Erythroblast (primary cell): ENCODE measurements around the gene HCST.

ENCODE experiments used
- DNase-seq, 2 experiments: peaks; one replicate each; lab custom pipeline; 2025; lab: John Stamatoyannopoulos, UW
- GATA1 ChIP-seq: IDR thresholded peaks from 2 replicates; pipeline ENCODE4 v1.6.1; 2011; ENCODE audit warnings: low read depth, mild to moderate bottlenecking, control low read depth, low read length, moderate library complexity
- POLR2A ChIP-seq: IDR thresholded peaks from 2 replicates; pipeline ENCODE4 v1.6.1; 2011; ENCODE audit warnings: mild to moderate bottlenecking, low read length

HCST gene

GRCh38 chr19:35940839-35941238 is 38.5 kb downstream of the HCST start:
- TF ChIP-seq GATA1 (no peak), POLR2A (no peak)
- DNase-seq = no peak

- TF ChIP-seq GATA1 (no peak), POLR2A (no peak)
- DNase-seq = no peak
These were observed 39.9 kb downstream of the HCST start for GRCh38 chr19:35942235-35942634.

- TF ChIP-seq POLR2A (no peak), GATA1 (no peak)
- DNase-seq = no peak
These were observed 41.3 kb downstream of the HCST start for GRCh38 chr19:35943321-35944301.

- no peak for TF ChIP-seq POLR2A
- no peak for DNase-seq
These were observed 42.2 kb downstream of the HCST start for GRCh38 chr19:35944556-35944955.

- DNase-seq = no peak
These were observed 42.9 kb downstream of the HCST start for GRCh38 chr19:35945121-35945790.

GRCh38 chr19:35946203-35946602 is 43.9 kb downstream of the HCST start:
- DNase-seq = no peak
- TF ChIP-seq POLR2A (no peak), GATA1 (no peak)

More at GRCh38 chr19:35945121-35945790, 42.9 kb downstream of the HCST start:
- TF ChIP-seq GATA1 (no peak), POLR2A (no peak)

- no peak for DNase-seq
- TF ChIP-seq POLR2A (no peak), GATA1 (no peak)
These were observed 46.8 kb downstream of the HCST start for GRCh38 chr19:35949131-35949530.
